K562 (cell line): ENCODE measurements around the gene ACBD5. TPM values are rescaled to one million over a fixed set of nuclear protein-coding genes. Genes with fewer than 3 reads are reported as not detected.

Experiments
- AFF4 ChIP-seq: sonication (generic); formaldehyde crosslinking; IDR thresholded peaks from 2 replicates; pipeline ENCODE4 v1.8.0; 2023; ENCODE audit warnings: mild to moderate bottlenecking, missing genetic modification reagents
- ATF6 ChIP-seq: sonication (generic); formaldehyde crosslinking; IDR thresholded peaks from 2 replicates; pipeline ENCODE4 v1.4.0; 2020; ENCODE audit warnings: mild to moderate bottlenecking, missing genetic modification reagents
- BCOR ChIP-seq: fragments of 450-650 bp; IDR thresholded peaks from 2 replicates; pipeline ENCODE4 v1.6.1; 2016
- BHLHE40 ChIP-seq: IDR thresholded peaks from 2 replicates; pipeline ENCODE4 v1.6.1; 2011; ENCODE audit warnings: low read length, improper control_type of control experiment
- CBX3 ChIP-seq, 2 experiments: IDR thresholded peaks; 1 replicate in 1 of 2; 2 replicates in 1 of 2; pipeline ENCODE4 v1.6.1; 2012; ENCODE audit warnings: inconsistent platforms in 2 of 2, low read length in 2 of 2, borderline replicate concordance in 1 of 2, control low read depth in 1 of 2
- CHD2 ChIP-seq: IDR thresholded peaks from 2 replicates; pipeline ENCODE4 v1.6.1; 2011; ENCODE audit warnings: low read depth, low read length
- DPF2 ChIP-seq: fragments of 450-650 bp; IDR thresholded peaks from 2 replicates; pipeline ENCODE4 v1.6.1; 2016
- HCFC1 ChIP-seq: IDR thresholded peaks from 2 replicates; pipeline ENCODE4 v1.6.1; 2012; ENCODE audit warnings: low read depth, low read length, improper control_type of control experiment
- KLF13 ChIP-seq: fragments of 450-650 bp; IDR thresholded peaks from 2 replicates; pipeline ENCODE4 v1.6.1; 2016; ENCODE audit warnings: missing genetic modification characterization, low read depth, mild to moderate bottlenecking, missing compliant biosample characterization, moderate library complexity, borderline replicate concordance
- KLF6 ChIP-seq: fragments of 250-450 bp; sonication (Bioruptor Pico); IDR thresholded peaks from 2 replicates; pipeline ENCODE4 v1.4.0; 2020; ENCODE audit warnings: mild to moderate bottlenecking, moderate library complexity, borderline replicate concordance
- PHF21A ChIP-seq: fragments of 450-650 bp; IDR thresholded peaks from 2 replicates; pipeline ENCODE4 v1.6.1; 2017; ENCODE audit warnings: low read depth, borderline replicate concordance
- PPARD ChIP-seq: fragments of 250-450 bp; sonication (Bioruptor Pico); IDR thresholded peaks from 2 replicates; pipeline ENCODE4 v1.8.0; 2022; ENCODE audit warnings: inconsistent platforms, mild to moderate bottlenecking, moderate library complexity
- SAFB2 ChIP-seq: fragments of 200-400 bp; formaldehyde crosslinking; IDR thresholded peaks from 2 replicates; pipeline ENCODE4 v1.6.1; 2018; ENCODE audit warnings: borderline replicate concordance, low read length, low read depth, moderate library complexity; ENCODE audit not compliant: severe bottlenecking
- SMARCA5 ChIP-seq: fragments of 450-650 bp; IDR thresholded peaks from 2 replicates; pipeline ENCODE4 v1.6.1; 2016
- SNRNP70 ChIP-seq: fragments of 200-400 bp; formaldehyde crosslinking; optimal IDR thresholded peaks from 2 replicates; pipeline ENCODE3; 2017; ENCODE audit warnings: low read depth, low read length
- TARDBP ChIP-seq: fragments of 450-650 bp; IDR thresholded peaks from 2 replicates; pipeline ENCODE4 v1.6.1; 2016
- TCFL5 ChIP-seq: fragments of 250-450 bp; sonication (Bioruptor Pico); conservative IDR thresholded peaks from 2 replicates; pipeline ENCODE4 v1.6.1; 2021; ENCODE audit warnings: mild to moderate bottlenecking, moderate library complexity, matching md5 sums
- ZBTB34 ChIP-seq: fragments of 250-450 bp; sonication (Bioruptor Pico); IDR thresholded peaks from 2 replicates; pipeline ENCODE4 v1.8.0; 2021; ENCODE audit warnings: mild to moderate bottlenecking, moderate library complexity
- ZNF695 ChIP-seq: fragments of 450-650 bp; formaldehyde crosslinking; IDR thresholded peaks from 2 replicates; pipeline ENCODE4 v1.4.0; 2020; ENCODE audit warnings: mild to moderate bottlenecking, moderate library complexity
- polyA plus RNA-seq, 8 experiments: library from polyadenylated mRNA; depleted of rRNA in 4 of 8; stranded (reverse) in 5 of 8; unstranded in 3 of 8; fragments of >200 nt; fragmentation: Nextera tagmentation in 2 of 8; fragmentation: Illumina TruSeq in 1 of 8; extraction: Ambion mirVana in 2 of 8; extraction: Trizol in 1 of 8; gene quantifications; 2 replicates each; pipeline versions ENCODE4 v1.2.1 to v1.2.3, GENCODE V29; 2011 to 2014; ENCODE audit warnings: inconsistent platforms in 1 of 8, missing spikeins in 1 of 8
- total RNA-seq, 7 experiments: library from RNA; depleted of rRNA in 6 of 7; stranded (reverse); fragments of >200 nt in 6 of 7; fragmentation: Illumina TruSeq in 2 of 7; extraction: Trizol in 2 of 7; gene quantifications; 2 replicates each; pipeline versions ENCODE4 v1.2.1 to v1.2.3, GENCODE V29; 2011 to 2021; ENCODE audit warnings: low replicate concordance in 1 of 7

The ACBD5 gene
- total and polyA plus RNA-seq, 9 of the 15 experiments (the other 6 are each of a cell fraction or from before 2014, with no cell fraction given) = 1.5 to 10.3 (median 7.8) TPM

GRCh38 chr10:27240212-27241009, at the start of gene ACBD5 (continued):
- 0 out of 3 replicates have a peak, but pooled peaks of 1 of the 2 experiments have one; percentile 16 for TF ChIP-seq CBX3 (IDR thresholded peaks at IDR 0.05; ENCODE audit: borderline replicate concordance in 1 of 2, low read length in 2 of 2)
- TF ChIP-seq DPF2 = peak; percentile 14; the same call in 1 of the 2 replicates
- TF ChIP-seq CHD2 = no peak
- TF ChIP-seq KLF6 = no peak
- TF ChIP-seq KLF13 (tag) = peak; percentile 31; the same call in 1 of the 2 replicates
- 0 out of 2 replicates have a peak, but pooled peaks have one; percentile 23 for TF ChIP-seq AFF4
- peak; percentile 57; the same call in 1 of the 2 replicates for TF ChIP-seq TARDBP
- TF ChIP-seq TCFL5 (CRISPR knock-in tag) = no peak
- no peak for TF ChIP-seq SNRNP70
- no peak for TF ChIP-seq ZNF695
- TF ChIP-seq PPARD (CRISPR knock-in tag) = no peak
- no peak for TF ChIP-seq SAFB2
- peak; percentile 61 for TF ChIP-seq BCOR
- no peak for TF ChIP-seq ATF6 (CRISPR knock-in tag)
- TF ChIP-seq BHLHE40 = peak; percentile 93
- TF ChIP-seq PHF21A = peak; percentile 86
- TF ChIP-seq SMARCA5 = no peak
- TF ChIP-seq HCFC1 = peak; percentile 14; the same call in 1 of the 2 replicates
- no peak for TF ChIP-seq ZBTB34
